Esophagus muscularis mucosa (tissue), 4 donors: ENCODE results near the gene FRMD5.

Experiments used
- EP300 ChIP-seq: sonication (generic); formaldehyde crosslinking; IDR thresholded peaks from one replicate; pipeline ENCODE4 v1.6.1; 2017; ENCODE audit warnings: antibody characterized with exemption
- POLR2A ChIP-seq: fragments of 450-650 bp; IDR thresholded peaks from one replicate; pipeline ENCODE4 v1.6.1; 2017; ENCODE audit warnings: antibody characterized with exemption, moderate library complexity, mild to moderate bottlenecking, low read depth
- POLR2AphosphoS5 ChIP-seq, 2 donors: sonication (generic); formaldehyde crosslinking; IDR thresholded peaks; one replicate each; pipeline ENCODE4 v1.6.1; 2017; ENCODE audit warnings: antibody characterized with exemption in 2 of 2
- TF ChIP-seq, protein P1 (sequence below), 3 experiments: fragments of 200-600 bp in 2 of 3; fragments of 450-650 bp in 1 of 3; sonication (generic) in 2 of 3; IDR thresholded peaks; one replicate each; pipeline ENCODE4 v1.5.1; 2017 to 2019; ENCODE audit warnings: antibody characterized with exemption in 3 of 3, mild to moderate bottlenecking in 2 of 3, moderate library complexity in 1 of 3

- TF ChIP-seq, protein P1, sequence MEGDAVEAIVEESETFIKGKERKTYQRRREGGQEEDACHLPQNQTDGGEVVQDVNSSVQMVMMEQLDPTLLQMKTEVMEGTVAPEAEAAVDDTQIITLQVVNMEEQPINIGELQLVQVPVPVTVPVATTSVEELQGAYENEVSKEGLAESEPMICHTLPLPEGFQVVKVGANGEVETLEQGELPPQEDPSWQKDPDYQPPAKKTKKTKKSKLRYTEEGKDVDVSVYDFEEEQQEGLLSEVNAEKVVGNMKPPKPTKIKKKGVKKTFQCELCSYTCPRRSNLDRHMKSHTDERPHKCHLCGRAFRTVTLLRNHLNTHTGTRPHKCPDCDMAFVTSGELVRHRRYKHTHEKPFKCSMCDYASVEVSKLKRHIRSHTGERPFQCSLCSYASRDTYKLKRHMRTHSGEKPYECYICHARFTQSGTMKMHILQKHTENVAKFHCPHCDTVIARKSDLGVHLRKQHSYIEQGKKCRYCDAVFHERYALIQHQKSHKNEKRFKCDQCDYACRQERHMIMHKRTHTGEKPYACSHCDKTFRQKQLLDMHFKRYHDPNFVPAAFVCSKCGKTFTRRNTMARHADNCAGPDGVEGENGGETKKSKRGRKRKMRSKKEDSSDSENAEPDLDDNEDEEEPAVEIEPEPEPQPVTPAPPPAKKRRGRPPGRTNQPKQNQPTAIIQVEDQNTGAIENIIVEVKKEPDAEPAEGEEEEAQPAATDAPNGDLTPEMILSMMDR (IDR thresholded peaks at IDR 0.05): no peak
- TF ChIP-seq POLR2A: no peak
- TF ChIP-seq EP300: no peak
- no peak for TF ChIP-seq POLR2AphosphoS5 (IDR thresholded peaks at IDR 0.05)
Measured at GRCh38 chr15:44145495-44145894, 49.6 kb downstream of the FRMD5 start.
